DND-41 (cell line): ENCODE results near the gene IFT122.

ENCODE experiments used
- ATAC-seq: fragments of 200-7000 bp; cut with Tn5 transposase; 3 replicates; pipeline ENCODE4 v1.9.1; 2021; ENCODE audit warnings: low read depth; ENCODE audit not compliant: insufficient read depth
- DNase-seq: peaks from one replicate; pipeline ENCODE4 v3.0.0-alpha.2; 2020
- H2AFZ ChIP-seq: 2 replicates; pipeline ENCODE4 v1.6.0; 2012; ENCODE audit warnings: low read depth, low read length
- H3K27ac ChIP-seq: 2 replicates; pipeline ENCODE4 v1.5.1; 2012; ENCODE audit warnings: low read length, inconsistent platforms
- H3K27me3 ChIP-seq: fragments of 200-600 bp; sonication (generic); 2 replicates; pipeline ENCODE4 v1.6.0; 2012; ENCODE audit warnings: low read length, mild to moderate bottlenecking, inconsistent platforms; ENCODE audit not compliant: insufficient read depth, poor library complexity
- H3K36me3 ChIP-seq: 2 replicates; pipeline ENCODE4 v1.5.1; 2012; ENCODE audit warnings: low read length, inconsistent platforms; ENCODE audit not compliant: insufficient read depth
- H3K4me1 ChIP-seq: 2 replicates; pipeline ENCODE4 v1.5.1; 2012; ENCODE audit warnings: mild to moderate bottlenecking, low read length; ENCODE audit not compliant: insufficient read depth
- H3K4me2 ChIP-seq: 2 replicates; pipeline ENCODE4 v1.6.0; 2012; ENCODE audit warnings: mild to moderate bottlenecking, moderate library complexity, low read length, inconsistent platforms; ENCODE audit not compliant: insufficient read depth
- H3K4me3 ChIP-seq, 2 experiments: fragments of 200-600 bp in 1 of 2; shearing (Covaris generic) in 1 of 2; 2 replicates each; pipeline ENCODE4 v1.5.1; 2012 to 2016; ENCODE audit warnings: inconsistent platforms in 2 of 2, low read length in 2 of 2, mild to moderate bottlenecking in 2 of 2, low read depth in 1 of 2, moderate library complexity in 1 of 2
- H3K79me2 ChIP-seq: 2 replicates; pipeline ENCODE4 v1.6.0; 2012; ENCODE audit warnings: low read length, inconsistent platforms; ENCODE audit not compliant: insufficient read depth
- H3K9ac ChIP-seq: 2 replicates; pipeline ENCODE4 v1.6.0; 2012; ENCODE audit warnings: low read depth, mild to moderate bottlenecking, inconsistent platforms, low read length, moderate library complexity
- H3K9me3 ChIP-seq: 2 replicates; pipeline ENCODE4 v1.5.1; 2012; ENCODE audit warnings: low read length, moderate library complexity, mild to moderate bottlenecking, inconsistent platforms; ENCODE audit not compliant: insufficient read depth, severe bottlenecking
- H4K20me1 ChIP-seq: 2 replicates; pipeline ENCODE4 v1.6.0; 2012; ENCODE audit warnings: low read length; ENCODE audit not compliant: insufficient read depth
- CTCF ChIP-seq: IDR thresholded peaks from 2 replicates; pipeline ENCODE4 v1.5.1; 2012; ENCODE audit warnings: borderline replicate concordance, low read length, moderate library complexity, mild to moderate bottlenecking; ENCODE audit not compliant: poor library complexity, severe bottlenecking; ENCODE audit errors: extremely low read depth
- EZH2 ChIP-seq: IDR thresholded peaks from 3 replicates; pipeline ENCODE4 v1.6.1; 2012; ENCODE audit warnings: borderline replicate concordance, low read depth, mild to moderate bottlenecking, moderate library complexity, low read length, inconsistent platforms; ENCODE audit not compliant: severe bottlenecking

IFT122 gene

DNA sequence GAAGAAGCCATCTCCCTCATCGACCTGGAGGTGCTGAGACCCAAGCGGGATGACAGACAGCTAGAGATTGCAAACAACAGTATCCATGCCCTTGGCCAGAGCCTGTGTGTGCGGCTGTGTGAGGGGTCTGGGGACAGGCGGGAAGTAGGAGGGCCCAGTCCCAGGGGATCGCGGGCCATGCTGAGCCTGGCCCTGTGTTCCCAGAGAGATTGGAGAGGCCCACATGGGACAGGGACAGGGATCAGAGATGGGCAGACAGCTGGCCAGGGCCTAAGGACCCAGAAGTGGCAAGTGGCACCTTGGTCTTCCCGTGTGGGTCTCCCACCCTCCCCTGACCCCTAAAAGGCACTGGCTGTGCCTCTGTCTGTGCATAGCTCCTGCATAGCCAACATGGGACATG lies 77.5 kb downstream of the IFT122 start:
- ATAC-seq (no peak), DNase-seq (no peak)
- TF ChIP-seq EZH2 (no peak), CTCF (no peak)
- H3K4me2 ChIP-seq = no peak overlapping the region
- no peaks in the 10 kb centered on the region for H3K9me3 ChIP-seq
- H2AFZ ChIP-seq = no peak overlapping the region
- H3K4me3 ChIP-seq = no peak overlapping the region
- H3K79me2 ChIP-seq = no peaks in the 10 kb centered on the region
- peaks cover 39% of the 10 kb centered on the region for H3K36me3 ChIP-seq
- H3K27ac ChIP-seq = no peak overlapping the region
- H3K4me1 ChIP-seq = no peaks in the 10 kb centered on the region
- no peaks in the 10 kb centered on the region for H3K27me3 ChIP-seq
- no peaks in the 10 kb centered on the region for H4K20me1 ChIP-seq
- no peak overlapping the region for H3K9ac ChIP-seq

DNA sequence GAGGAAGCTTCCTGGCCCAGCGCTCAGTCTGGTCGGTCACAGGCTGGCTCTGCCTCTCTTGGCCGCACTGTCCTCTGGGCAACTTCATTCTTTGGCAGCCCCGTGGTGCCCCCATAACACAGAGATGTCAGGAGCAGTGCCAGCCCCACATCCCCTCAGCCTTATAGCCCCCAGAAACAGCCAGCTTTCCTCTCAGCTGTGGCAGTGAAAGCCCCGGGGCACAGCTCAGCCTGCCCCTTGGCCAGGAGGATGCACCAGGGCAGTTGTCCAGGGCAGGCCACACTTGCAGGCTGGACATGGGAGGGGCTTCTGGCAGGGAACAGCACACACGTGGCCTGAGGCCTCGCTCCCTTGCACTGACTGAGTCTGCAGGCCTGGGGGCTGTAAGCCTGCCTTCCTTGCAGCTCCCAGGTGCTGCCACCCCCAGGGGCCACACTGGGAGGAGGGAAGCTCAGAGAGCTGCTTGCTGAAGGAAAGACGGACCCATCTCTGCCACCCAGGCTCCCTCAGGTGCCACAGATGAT lies 78.1 kb downstream of the IFT122 start:
- Histone ChIP-seq H3K4me1 (no peaks in the 10 kb centered on the region), H3K4me3 (no peak overlapping the region), H4K20me1 (no peaks in the 10 kb centered on the region), H3K9me3 (no peaks in the 10 kb centered on the region), H3K27me3 (no peaks in the 10 kb centered on the region), H3K27ac (no peak overlapping the region), H3K79me2 (no peaks in the 10 kb centered on the region), H3K4me2 (no peak overlapping the region), H3K36me3 (peaks cover 33% of the 10 kb centered on the region), H2AFZ (no peak overlapping the region), H3K9ac (no peak overlapping the region)
- DNase-seq (no peak), ATAC-seq (no peak)
- TF ChIP-seq CTCF (no peak), EZH2 (no peak)

GRCh38 chr3:129518581-129518980 lies 78.6 kb downstream of the IFT122 start:
- Histone ChIP-seq H3K4me3 (no peak overlapping the region), H3K27ac (no peak overlapping the region), H3K9ac (no peak overlapping the region), H3K9me3 (no peaks in the 10 kb centered on the region), H3K4me2 (no peak overlapping the region), H3K27me3 (no peaks in the 10 kb centered on the region), H3K79me2 (no peaks in the 10 kb centered on the region), H2AFZ (no peak overlapping the region), H3K4me1 (no peaks in the 10 kb centered on the region), H4K20me1 (no peaks in the 10 kb centered on the region), H3K36me3 (peaks cover 28% of the 10 kb centered on the region)
- TF ChIP-seq EZH2 (no peak), CTCF (no peak)
- DNase-seq (no peak), ATAC-seq (no peak)

DNA sequence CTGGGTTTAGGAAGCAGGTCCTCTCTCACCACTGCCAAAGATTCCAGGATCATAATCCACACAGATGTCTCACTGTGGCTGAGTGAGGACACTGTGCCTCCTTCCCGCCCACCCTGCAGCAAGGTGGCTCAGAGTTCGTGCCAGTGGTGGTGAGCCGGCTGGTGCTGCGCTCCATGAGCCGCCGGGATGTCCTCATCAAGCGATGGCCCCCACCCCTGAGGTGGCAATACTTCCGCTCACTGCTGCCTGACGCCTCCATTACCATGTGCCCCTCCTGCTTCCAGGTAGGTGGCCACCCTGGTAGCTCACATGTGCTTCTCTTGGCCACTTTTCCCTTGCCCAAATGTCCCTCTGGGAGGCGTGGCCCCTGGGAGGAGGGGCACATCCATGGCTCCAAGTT lies 79.4 kb downstream of the IFT122 start:
- ATAC-seq = no peak

More for the DNA sequence above, 79.4 kb downstream of the IFT122 start:
- Histone ChIP-seq H3K36me3 (peaks cover 25% of the 10 kb centered on the region), H3K27ac (no peak overlapping the region), H3K4me3 (no peak overlapping the region), H3K4me1 (no peaks in the 10 kb centered on the region), H4K20me1 (no peaks in the 10 kb centered on the region), H3K9ac (no peak overlapping the region), H3K79me2 (no peaks in the 10 kb centered on the region), H3K9me3 (no peaks in the 10 kb centered on the region), H2AFZ (no peak overlapping the region), H3K27me3 (no peaks in the 10 kb centered on the region), H3K4me2 (no peak overlapping the region)
- DNase-seq = no peak
- TF ChIP-seq EZH2 (no peak), CTCF (no peak)
